ENCODE results near the gene PACRG.

DNA sequence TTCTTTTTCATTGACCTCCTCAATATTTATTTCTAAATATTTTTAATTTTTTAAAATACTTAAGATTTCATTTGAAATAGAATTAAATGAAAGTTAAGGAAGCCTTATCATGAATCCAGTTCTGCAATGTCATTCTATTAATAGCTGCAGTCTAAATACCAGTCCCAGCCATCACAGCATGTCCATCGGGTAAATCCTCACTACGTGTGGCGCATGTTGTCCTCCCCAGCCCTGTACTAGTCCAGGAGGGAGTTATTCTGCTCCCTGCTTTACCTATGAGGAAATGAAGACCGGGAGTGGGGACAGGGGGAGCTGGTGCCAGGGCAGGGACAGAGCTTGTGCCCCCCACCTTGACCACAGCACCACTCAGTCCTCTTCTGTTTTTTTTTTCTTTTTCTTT is 561.7 kb downstream of the PACRG start:
- TF ChIP-seq, protein P1, sequence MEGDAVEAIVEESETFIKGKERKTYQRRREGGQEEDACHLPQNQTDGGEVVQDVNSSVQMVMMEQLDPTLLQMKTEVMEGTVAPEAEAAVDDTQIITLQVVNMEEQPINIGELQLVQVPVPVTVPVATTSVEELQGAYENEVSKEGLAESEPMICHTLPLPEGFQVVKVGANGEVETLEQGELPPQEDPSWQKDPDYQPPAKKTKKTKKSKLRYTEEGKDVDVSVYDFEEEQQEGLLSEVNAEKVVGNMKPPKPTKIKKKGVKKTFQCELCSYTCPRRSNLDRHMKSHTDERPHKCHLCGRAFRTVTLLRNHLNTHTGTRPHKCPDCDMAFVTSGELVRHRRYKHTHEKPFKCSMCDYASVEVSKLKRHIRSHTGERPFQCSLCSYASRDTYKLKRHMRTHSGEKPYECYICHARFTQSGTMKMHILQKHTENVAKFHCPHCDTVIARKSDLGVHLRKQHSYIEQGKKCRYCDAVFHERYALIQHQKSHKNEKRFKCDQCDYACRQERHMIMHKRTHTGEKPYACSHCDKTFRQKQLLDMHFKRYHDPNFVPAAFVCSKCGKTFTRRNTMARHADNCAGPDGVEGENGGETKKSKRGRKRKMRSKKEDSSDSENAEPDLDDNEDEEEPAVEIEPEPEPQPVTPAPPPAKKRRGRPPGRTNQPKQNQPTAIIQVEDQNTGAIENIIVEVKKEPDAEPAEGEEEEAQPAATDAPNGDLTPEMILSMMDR (conservative IDR thresholded peaks at IDR 0.05; ENCODE audit: low read depth in 2 of 2) = no peak
- TF ChIP-seq POLR2AphosphoS5 (IDR thresholded peaks at IDR 0.05; ENCODE audit: low read depth) = no peak
- TF ChIP-seq, protein P2, sequence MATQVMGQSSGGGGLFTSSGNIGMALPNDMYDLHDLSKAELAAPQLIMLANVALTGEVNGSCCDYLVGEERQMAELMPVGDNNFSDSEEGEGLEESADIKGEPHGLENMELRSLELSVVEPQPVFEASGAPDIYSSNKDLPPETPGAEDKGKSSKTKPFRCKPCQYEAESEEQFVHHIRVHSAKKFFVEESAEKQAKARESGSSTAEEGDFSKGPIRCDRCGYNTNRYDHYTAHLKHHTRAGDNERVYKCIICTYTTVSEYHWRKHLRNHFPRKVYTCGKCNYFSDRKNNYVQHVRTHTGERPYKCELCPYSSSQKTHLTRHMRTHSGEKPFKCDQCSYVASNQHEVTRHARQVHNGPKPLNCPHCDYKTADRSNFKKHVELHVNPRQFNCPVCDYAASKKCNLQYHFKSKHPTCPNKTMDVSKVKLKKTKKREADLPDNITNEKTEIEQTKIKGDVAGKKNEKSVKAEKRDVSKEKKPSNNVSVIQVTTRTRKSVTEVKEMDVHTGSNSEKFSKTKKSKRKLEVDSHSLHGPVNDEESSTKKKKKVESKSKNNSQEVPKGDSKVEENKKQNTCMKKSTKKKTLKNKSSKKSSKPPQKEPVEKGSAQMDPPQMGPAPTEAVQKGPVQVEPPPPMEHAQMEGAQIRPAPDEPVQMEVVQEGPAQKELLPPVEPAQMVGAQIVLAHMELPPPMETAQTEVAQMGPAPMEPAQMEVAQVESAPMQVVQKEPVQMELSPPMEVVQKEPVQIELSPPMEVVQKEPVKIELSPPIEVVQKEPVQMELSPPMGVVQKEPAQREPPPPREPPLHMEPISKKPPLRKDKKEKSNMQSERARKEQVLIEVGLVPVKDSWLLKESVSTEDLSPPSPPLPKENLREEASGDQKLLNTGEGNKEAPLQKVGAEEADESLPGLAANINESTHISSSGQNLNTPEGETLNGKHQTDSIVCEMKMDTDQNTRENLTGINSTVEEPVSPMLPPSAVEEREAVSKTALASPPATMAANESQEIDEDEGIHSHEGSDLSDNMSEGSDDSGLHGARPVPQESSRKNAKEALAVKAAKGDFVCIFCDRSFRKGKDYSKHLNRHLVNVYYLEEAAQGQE (IDR thresholded peaks at IDR 0.05; ENCODE audit: unreplicated experiment) = no peak
- TF ChIP-seq STAT1 (IDR thresholded peaks at IDR 0.05; ENCODE audit: unreplicated experiment) = no peak
- no peak for TF ChIP-seq EZH2 (IDR thresholded peaks at IDR 0.05; ENCODE audit: low read depth, unreplicated experiment)
- no peak for TF ChIP-seq ZNF114 (CRISPR knock-in tag; IDR thresholded peaks at IDR 0.05)
- TF ChIP-seq EZH2phosphoT487 (IDR thresholded peaks at IDR 0.05; ENCODE audit: unreplicated experiment) = no peak
- TF ChIP-seq JUNB (IDR thresholded peaks at IDR 0.05; ENCODE audit: unreplicated experiment) = no peak
- no peak for TF ChIP-seq NANOG (IDR thresholded peaks at IDR 0.05; ENCODE audit: borderline replicate concordance)
- TF ChIP-seq, protein P3, sequence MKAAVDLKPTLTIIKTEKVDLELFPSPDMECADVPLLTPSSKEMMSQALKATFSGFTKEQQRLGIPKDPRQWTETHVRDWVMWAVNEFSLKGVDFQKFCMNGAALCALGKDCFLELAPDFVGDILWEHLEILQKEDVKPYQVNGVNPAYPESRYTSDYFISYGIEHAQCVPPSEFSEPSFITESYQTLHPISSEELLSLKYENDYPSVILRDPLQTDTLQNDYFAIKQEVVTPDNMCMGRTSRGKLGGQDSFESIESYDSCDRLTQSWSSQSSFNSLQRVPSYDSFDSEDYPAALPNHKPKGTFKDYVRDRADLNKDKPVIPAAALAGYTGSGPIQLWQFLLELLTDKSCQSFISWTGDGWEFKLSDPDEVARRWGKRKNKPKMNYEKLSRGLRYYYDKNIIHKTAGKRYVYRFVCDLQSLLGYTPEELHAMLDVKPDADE (IDR thresholded peaks at IDR 0.05) = no peak
- no peak for TF ChIP-seq CREB1 (CRISPR knock-in tag; IDR thresholded peaks at IDR 0.05; ENCODE audit: low read depth)
- no peak for TF ChIP-seq ZNF331 (CRISPR knock-in tag; IDR thresholded peaks at IDR 0.05; ENCODE audit: low read depth)
